Epithelial cell of esophagus (primary cell): ENCODE results near the gene PLXNC1.
A peak's percentile ranks its signal among the peaks of the same experiment; 100 is the strongest.

ENCODE experiments used
- DNase-seq: peaks from one replicate; pipeline ENCODE4 v3.0.0; 2010; ENCODE audit warnings: low read depth
- H3K4me3 ChIP-seq: 2 replicates; pipeline ENCODE4 v1.5.1; 2011; ENCODE audit warnings: mild to moderate bottlenecking, low read length, control low read depth
- TF ChIP-seq, protein P1 (sequence below): IDR thresholded peaks from 2 replicates; pipeline ENCODE4 v1.5.1; 2011; ENCODE audit warnings: low read depth, mild to moderate bottlenecking, low read length, control low read depth, inconsistent platforms; ENCODE audit not compliant: insufficient read depth; ENCODE audit errors: missing control alignments

PLXNC1 gene

DNA sequence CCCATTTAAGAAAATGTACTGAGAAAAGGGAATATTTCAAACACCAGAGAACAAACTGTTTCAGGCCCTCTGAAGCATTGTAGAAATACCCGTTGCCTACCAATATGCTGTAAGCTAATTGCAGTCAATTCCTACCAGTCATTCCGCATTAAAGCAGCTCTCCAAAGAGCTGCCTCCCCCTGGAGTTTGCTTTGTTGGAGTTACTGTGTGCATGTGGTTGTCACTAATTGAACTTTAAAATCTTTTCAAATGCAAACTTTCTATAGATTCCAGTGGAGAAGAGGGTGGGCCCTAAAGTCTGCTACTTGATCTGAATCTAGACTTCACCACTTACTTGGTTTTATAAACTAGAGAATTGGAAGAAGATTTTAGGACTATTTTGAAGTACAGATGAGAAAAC lies 112.7 kb downstream of the PLXNC1 start:
- H3K4me3 ChIP-seq, result no peak overlapping the region
- TF ChIP-seq, protein P1, sequence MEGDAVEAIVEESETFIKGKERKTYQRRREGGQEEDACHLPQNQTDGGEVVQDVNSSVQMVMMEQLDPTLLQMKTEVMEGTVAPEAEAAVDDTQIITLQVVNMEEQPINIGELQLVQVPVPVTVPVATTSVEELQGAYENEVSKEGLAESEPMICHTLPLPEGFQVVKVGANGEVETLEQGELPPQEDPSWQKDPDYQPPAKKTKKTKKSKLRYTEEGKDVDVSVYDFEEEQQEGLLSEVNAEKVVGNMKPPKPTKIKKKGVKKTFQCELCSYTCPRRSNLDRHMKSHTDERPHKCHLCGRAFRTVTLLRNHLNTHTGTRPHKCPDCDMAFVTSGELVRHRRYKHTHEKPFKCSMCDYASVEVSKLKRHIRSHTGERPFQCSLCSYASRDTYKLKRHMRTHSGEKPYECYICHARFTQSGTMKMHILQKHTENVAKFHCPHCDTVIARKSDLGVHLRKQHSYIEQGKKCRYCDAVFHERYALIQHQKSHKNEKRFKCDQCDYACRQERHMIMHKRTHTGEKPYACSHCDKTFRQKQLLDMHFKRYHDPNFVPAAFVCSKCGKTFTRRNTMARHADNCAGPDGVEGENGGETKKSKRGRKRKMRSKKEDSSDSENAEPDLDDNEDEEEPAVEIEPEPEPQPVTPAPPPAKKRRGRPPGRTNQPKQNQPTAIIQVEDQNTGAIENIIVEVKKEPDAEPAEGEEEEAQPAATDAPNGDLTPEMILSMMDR, result no peak
- no peak for DNase-seq

DNA sequence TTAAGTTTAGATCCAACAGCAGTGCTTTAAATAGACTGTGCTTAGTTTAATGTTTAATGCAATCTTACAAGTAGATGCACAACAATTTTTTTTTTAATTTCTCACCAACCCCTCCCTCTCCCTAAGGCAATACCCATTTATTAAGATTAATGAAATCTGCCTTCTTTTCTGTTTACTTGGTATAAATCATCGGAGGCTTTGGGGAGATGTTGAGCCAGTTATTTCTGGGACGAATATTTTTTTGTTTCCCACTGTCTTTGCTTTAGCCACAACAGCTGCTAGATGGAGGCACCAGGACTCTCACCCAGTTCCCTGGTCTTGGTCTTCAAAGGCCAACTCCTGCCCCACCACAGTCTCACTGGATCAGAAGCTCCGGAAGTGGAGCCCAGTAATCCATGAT lies 113.4 kb downstream of the PLXNC1 start:
- no peak for DNase-seq
- H3K4me3 ChIP-seq, result peak overlapping the region; percentile 65
- TF ChIP-seq, protein P1, result no peak

DNA sequence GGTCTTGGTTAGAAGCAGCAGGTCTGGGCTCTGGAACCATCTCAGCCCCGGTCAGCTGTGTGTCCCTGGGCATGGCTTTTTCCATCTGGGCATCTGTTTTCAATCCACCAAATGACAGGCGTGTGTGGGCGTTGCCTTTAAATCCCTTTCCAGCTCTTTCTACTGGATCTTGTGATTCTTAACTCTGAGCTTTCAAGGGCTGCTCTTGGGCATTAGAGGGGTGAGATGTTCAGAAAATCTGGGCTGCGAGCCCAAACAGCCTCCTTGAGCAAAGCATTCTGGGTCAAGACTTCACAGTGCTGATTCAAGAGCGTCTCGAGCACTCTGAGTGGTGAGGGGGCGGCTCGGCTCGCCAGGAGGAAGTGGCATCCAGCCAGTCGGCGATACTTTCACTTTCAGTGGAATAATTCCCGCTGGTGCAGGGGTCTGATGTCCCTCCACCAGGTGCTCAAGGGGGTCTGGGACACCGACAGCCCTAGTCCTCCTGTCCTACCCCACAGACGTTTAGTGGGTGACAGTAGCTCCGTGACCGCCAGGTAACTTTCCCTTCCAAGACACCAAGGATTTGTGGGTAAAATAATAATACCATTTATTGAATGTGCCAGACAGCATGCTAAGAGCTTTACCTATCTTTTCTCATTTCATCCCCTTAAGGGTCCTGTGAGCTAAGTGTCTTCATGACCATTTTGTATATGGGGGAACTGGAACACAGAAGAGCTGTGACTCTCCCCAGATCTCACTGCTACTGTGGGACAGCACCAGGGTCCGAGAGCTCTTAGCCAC lies 114.0 kb downstream of the PLXNC1 start:
- H3K4me3 ChIP-seq, result peak overlapping the region; percentile 65
- DNase-seq, result peak; percentile 62
- TF ChIP-seq, protein P1, result no peak

DNA sequence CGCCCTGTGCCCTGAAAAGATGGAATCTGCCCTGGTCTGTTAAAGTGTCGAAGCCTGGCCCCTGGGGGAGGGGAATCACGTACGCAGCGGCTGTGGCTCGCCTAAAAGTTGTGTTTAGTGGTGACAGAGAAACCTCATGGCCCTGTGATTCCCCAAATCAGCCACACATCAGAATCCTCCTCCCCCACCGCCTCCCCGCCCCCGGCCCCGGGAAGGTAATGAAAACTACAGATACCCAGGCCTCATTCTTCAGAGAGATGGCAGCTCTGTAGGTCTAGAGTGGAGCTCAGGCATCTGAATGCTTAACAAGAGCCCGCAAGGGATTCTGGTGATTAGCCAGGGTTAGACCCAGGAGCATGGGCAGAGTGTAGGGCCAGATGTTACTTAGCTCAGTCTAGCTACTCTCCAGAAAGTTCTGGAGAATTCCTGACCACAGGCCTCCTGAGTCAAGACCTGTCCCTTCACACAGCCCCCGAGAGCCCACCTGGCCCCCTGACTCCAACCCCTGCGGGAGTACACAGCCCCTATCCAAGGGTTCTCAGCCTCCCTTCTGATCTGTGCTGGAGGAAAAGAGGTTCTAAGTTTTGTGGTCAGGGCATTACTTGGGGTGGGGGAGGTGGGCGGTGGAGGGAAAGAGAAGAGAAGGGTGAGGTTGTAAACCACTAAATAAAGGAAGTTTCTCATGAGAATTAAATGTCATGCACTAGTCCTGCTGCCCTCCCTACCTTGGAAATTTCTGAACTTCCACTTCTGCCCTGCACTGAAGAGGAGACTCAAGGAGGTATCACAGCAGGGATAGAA lies 114.8 kb downstream of the PLXNC1 start:
- TF ChIP-seq, protein P1, result no peak
- DNase-seq, result no peak
- peak overlapping the region; percentile 65 for H3K4me3 ChIP-seq

DNA sequence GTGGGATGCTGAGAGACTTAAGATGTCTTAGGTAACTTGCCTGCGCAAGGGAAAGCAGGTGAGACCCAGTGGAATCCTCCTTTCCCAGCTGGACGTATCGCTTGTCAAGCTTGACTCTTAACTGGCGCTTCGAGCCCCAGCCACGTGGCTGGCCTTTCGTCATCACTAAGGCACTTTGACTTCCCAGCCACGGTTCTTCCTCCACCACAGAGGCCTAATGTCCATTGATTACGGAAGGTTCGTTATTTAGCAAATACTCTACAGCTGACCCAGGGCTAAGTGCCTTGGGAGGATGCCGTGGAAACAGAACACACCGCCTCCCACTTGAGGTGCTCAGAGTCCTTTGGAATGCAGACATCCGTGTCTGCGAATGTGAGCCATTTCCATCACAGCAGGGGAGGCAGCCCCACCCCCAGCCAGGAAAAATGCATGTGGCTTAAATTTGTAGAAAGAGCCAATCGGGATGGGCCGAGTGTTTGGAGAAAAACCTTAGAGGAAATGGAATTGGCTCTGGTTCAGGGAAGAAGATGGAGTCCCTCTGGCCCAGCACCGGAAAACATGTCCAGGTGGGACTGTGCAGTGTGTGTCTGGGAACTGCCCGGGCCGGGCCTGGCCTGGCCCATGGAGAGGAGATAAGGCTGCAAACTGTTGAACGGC lies 115.7 kb downstream of the PLXNC1 start:
- TF ChIP-seq, protein P1, result no peak
- H3K4me3 ChIP-seq, result no peak overlapping the region
- DNase-seq, result no peak

DNA sequence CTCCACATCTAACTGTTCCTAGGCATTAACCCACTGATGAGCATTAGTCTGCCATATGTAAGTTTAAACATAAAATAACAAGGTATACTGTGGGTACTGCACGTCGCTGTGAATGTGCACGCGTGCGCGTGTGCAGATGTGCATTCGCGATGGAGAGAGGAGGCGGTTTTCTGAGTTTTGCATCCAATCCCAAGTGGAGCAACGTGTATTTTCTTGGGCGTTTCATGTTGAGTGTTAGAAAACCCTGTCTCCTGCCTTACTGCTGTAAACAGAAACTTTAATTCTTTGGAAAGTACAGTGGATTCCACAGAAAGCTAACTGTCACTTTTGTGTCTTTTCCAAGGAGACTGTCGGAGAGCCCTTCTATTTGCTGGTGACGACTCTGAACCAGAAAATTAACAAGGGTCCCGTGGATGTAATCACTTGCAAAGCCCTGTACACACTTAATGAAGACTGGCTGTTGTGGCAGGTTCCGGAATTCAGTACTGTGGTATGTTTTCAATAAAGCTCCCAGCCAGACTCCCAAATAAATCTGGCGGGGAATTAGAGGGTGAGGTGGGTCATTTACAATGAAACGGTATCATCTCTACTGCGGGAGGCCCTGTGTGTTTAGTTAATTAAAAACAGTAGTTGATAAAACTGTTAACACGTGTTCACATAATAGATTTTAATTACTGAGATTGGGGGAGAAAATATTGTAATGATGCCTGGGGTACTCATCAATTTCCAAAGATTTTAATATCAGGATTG lies 116.5 kb downstream of the PLXNC1 start:
- H3K4me3 ChIP-seq, result no peak overlapping the region
- TF ChIP-seq, protein P1, result no peak
- DNase-seq, result no peak
